ENCODE data around the gene OR52N5.

The OR52N5 gene

GRCh38 chr11:5753943-5754342, 29.2 kb downstream of the OR52N5 start, which contains the start of gene OR52N4:
Gene OR52N4 (plus strand): TSS chr11:5754243. CDS start chr11:5754741, 498 bp downstream.
- Histone ChIP-seq H3K9ac (ENCODE audit: low read length) (no peak within 1 kb of the TSS), H3K27me3 (replicated peaks; ENCODE audit: insufficient read depth, low read length) (0 out of 2 replicates have a peak, but pooled peaks cover 3% of the 10 kb centered on the region), H3K27ac (ENCODE audit: low read length) (no peak within 1 kb of the TSS), H3K79me2 (ENCODE audit: low read length) (no peaks in the 10 kb centered on the region), H3K9me3 (replicated peaks; ENCODE audit: insufficient read depth, low read length) (no peaks in the 10 kb centered on the region), H3K4me3 (ENCODE audit: low read length) (no peak within 1 kb of the TSS), H3K4me2 (ENCODE audit: low read depth, low read length) (no peak within 1 kb of the TSS), H3K36me3 (replicated peaks; ENCODE audit: insufficient read depth, low read length) (no peaks in the 10 kb centered on the region), H3K4me1 (ENCODE audit: low read length) (no peaks in the 10 kb centered on the region), H3F3A (ENCODE audit: insufficient read depth, low read length) (no peaks in the 10 kb centered on the region), H2AFZ (ENCODE audit: low read length) (no peak within 1 kb of the TSS), H3K9me2 (replicated peaks; ENCODE audit: insufficient read depth, low read length) (no peaks in the 10 kb centered on the region), H4K20me1 (ENCODE audit: insufficient read depth, low read length) (no peaks in the 10 kb centered on the region; the same call in 1 of the 2 replicates)
- DNase-seq, result no peak
- TF ChIP-seq EZH2phosphoT487 (IDR thresholded peaks at IDR 0.05; ENCODE audit: low read length) (no peak), EZH2 (optimal IDR thresholded peaks at IDR 0.05; ENCODE audit: low read depth, low read length) (no peak), CTCF (IDR thresholded peaks at IDR 0.05; ENCODE audit: low read length) (no peak)

- Histone ChIP-seq H4K20me1 (ENCODE audit: insufficient read depth, low read length) (no peaks in the 10 kb centered on the region), H3F3A (ENCODE audit: insufficient read depth, low read length) (no peaks in the 10 kb centered on the region), H3K9me2 (replicated peaks; ENCODE audit: insufficient read depth, low read length) (no peaks in the 10 kb centered on the region), H3K27me3 (replicated peaks; ENCODE audit: insufficient read depth, low read length) (0 out of 2 replicates have a peak, but pooled peaks cover 3% of the 10 kb centered on the region), H3K79me2 (ENCODE audit: low read length) (no peaks in the 10 kb centered on the region), H3K4me1 (ENCODE audit: low read length) (no peaks in the 10 kb centered on the region), H3K27ac (ENCODE audit: low read length) (no peak overlapping the region), H3K4me3 (ENCODE audit: low read length) (no peak overlapping the region), H3K36me3 (replicated peaks; ENCODE audit: insufficient read depth, low read length) (no peaks in the 10 kb centered on the region), H2AFZ (ENCODE audit: low read length) (no peak overlapping the region), H3K9me3 (replicated peaks; ENCODE audit: insufficient read depth, low read length) (no peaks in the 10 kb centered on the region), H3K9ac (ENCODE audit: low read length) (no peak overlapping the region), H3K4me2 (ENCODE audit: low read depth, low read length) (no peak overlapping the region)
- DNase-seq, result no peak
- TF ChIP-seq CTCF (IDR thresholded peaks at IDR 0.05; ENCODE audit: low read length) (no peak), EZH2 (optimal IDR thresholded peaks at IDR 0.05; ENCODE audit: low read depth, low read length) (no peak), EZH2phosphoT487 (IDR thresholded peaks at IDR 0.05; ENCODE audit: low read length) (no peak)
Measured at GRCh38 chr11:5749836-5750235, 33.3 kb downstream of the OR52N5 start.

- no peaks in the 10 kb centered on the region for H4K20me1 ChIP-seq (ENCODE audit: insufficient read depth, low read length)
- no peaks in the 10 kb centered on the region for H3K4me1 ChIP-seq (ENCODE audit: low read length)
- H3F3A ChIP-seq (ENCODE audit: insufficient read depth, low read length), result no peaks in the 10 kb centered on the region
- no peak overlapping the region for H3K9ac ChIP-seq (ENCODE audit: low read length)
- H3K27me3 ChIP-seq (replicated peaks; ENCODE audit: insufficient read depth, low read length), result 0 out of 2 replicates have a peak, but pooled peaks cover 3% of the 10 kb centered on the region
- TF ChIP-seq EZH2 (optimal IDR thresholded peaks at IDR 0.05; ENCODE audit: low read depth, low read length) (no peak), EZH2phosphoT487 (IDR thresholded peaks at IDR 0.05; ENCODE audit: low read length) (no peak), CTCF (IDR thresholded peaks at IDR 0.05; ENCODE audit: low read length) (no peak)
- no peak overlapping the region for H3K27ac ChIP-seq (ENCODE audit: low read length)
- H3K4me3 ChIP-seq (ENCODE audit: low read length), result no peak overlapping the region
- H3K36me3 ChIP-seq (replicated peaks; ENCODE audit: insufficient read depth, low read length), result no peaks in the 10 kb centered on the region
- no peaks in the 10 kb centered on the region for H3K79me2 ChIP-seq (ENCODE audit: low read length)
- no peak for DNase-seq
- H3K4me2 ChIP-seq (ENCODE audit: low read depth, low read length), result no peak overlapping the region
- no peaks in the 10 kb centered on the region for H3K9me2 ChIP-seq (replicated peaks; ENCODE audit: insufficient read depth, low read length)
- H3K9me3 ChIP-seq (replicated peaks; ENCODE audit: insufficient read depth, low read length), result no peaks in the 10 kb centered on the region
- no peak overlapping the region for H2AFZ ChIP-seq (ENCODE audit: low read length)
Measured at GRCh38 chr11:5746614-5747013, 36.5 kb downstream of the OR52N5 start.

All from MM.1S (cell line).